Chondrocyte (in vitro differentiated cells): ENCODE measurements around the gene NATD1. TPM values are rescaled to one million over a fixed set of nuclear protein-coding genes. Genes with fewer than 3 reads are reported as not detected.

Source experiments
- DNase-seq: peaks from one replicate; pipeline ENCODE4 v3.0.0; 2021; ENCODE audit warnings: mixed read lengths, low spot score
- H3K27ac Mint-ChIP-seq: one replicate; pipeline ENCODE4 v1.8.0; 2021; ENCODE audit warnings: mild to moderate bottlenecking, moderate library complexity, mixed read lengths; ENCODE audit not compliant: unreplicated experiment
- H3K27me3 Mint-ChIP-seq: 2 replicates; pipeline ENCODE4 v1.8.0; 2021; ENCODE audit warnings: low read depth, mixed read lengths
- H3K36me3 Mint-ChIP-seq: 2 replicates; pipeline ENCODE4 v1.8.0; 2021; ENCODE audit warnings: low read depth, mixed read lengths
- H3K4me1 Mint-ChIP-seq: 2 replicates; pipeline ENCODE4 v1.8.0; 2021; ENCODE audit warnings: low read depth, mild to moderate bottlenecking, mixed read lengths
- H3K4me3 Mint-ChIP-seq: one replicate; pipeline ENCODE4 v1.8.0; 2021; ENCODE audit warnings: mild to moderate bottlenecking, moderate library complexity, mixed read lengths; ENCODE audit not compliant: unreplicated experiment
- H3K9me3 Mint-ChIP-seq: 2 replicates; pipeline ENCODE4 v1.8.0; 2021; ENCODE audit warnings: low read depth, mixed read lengths
- total RNA-seq: library from RNA; stranded (reverse); gene quantifications from 3 replicates; pipeline ENCODE4 v1.2.1, GENCODE V29; 2021
- TF ChIP-seq, protein P1 (sequence below): fragments of 200-600 bp; sonication (generic); IDR thresholded peaks from 2 replicates; pipeline ENCODE4 v1.5.0; 2021; ENCODE audit warnings: antibody characterized with exemption, mild to moderate bottlenecking, moderate library complexity

The NATD1 gene
- total RNA-seq, 1 donor from 2014 or later: 17.2 TPM

DNA sequence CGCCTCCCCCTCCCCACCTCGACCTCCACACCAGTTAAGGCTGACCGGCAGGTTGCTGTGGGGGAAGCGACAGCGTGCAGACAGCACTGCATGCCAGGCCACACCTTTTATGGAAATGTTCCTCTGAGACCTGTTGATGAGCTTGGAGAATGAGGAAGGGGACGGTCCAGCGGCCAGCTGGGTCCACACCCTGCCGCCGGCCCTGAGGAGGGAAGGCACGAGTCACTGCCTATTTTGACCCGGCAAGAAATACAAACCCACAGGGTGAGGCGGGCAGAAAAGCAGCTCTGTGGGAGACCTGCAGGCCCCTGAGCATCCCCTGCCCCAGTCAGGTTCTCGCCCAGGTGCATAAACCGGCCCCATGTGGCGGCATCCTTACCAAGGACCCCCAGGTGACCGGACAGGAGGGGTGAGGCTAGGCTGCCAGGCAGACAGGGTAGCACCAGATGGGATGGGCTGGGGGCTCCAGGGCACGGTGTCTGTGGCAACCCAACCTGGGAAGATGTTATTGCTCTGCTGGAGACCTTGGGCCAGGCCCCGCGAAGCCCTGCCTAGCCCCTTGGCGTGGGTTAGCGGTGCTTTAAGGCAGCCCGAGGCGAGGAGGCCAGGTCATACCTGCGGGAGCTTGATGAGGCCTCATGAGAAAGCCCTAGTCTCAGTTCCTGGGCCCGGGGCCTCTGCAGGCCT, 12.7 kb downstream of the NATD1 start:
- TF ChIP-seq, protein P1, sequence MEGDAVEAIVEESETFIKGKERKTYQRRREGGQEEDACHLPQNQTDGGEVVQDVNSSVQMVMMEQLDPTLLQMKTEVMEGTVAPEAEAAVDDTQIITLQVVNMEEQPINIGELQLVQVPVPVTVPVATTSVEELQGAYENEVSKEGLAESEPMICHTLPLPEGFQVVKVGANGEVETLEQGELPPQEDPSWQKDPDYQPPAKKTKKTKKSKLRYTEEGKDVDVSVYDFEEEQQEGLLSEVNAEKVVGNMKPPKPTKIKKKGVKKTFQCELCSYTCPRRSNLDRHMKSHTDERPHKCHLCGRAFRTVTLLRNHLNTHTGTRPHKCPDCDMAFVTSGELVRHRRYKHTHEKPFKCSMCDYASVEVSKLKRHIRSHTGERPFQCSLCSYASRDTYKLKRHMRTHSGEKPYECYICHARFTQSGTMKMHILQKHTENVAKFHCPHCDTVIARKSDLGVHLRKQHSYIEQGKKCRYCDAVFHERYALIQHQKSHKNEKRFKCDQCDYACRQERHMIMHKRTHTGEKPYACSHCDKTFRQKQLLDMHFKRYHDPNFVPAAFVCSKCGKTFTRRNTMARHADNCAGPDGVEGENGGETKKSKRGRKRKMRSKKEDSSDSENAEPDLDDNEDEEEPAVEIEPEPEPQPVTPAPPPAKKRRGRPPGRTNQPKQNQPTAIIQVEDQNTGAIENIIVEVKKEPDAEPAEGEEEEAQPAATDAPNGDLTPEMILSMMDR: no peak
- Mint-ChIP-seq H3K27me3 (no peaks in the 10 kb centered on the region), H3K4me1 (no peaks in the 10 kb centered on the region), H3K27ac (no peak overlapping the region), H3K4me3 (no peak overlapping the region), H3K9me3 (no peaks in the 10 kb centered on the region), H3K36me3 (no peaks in the 10 kb centered on the region)
- DNase-seq: no peak

DNA sequence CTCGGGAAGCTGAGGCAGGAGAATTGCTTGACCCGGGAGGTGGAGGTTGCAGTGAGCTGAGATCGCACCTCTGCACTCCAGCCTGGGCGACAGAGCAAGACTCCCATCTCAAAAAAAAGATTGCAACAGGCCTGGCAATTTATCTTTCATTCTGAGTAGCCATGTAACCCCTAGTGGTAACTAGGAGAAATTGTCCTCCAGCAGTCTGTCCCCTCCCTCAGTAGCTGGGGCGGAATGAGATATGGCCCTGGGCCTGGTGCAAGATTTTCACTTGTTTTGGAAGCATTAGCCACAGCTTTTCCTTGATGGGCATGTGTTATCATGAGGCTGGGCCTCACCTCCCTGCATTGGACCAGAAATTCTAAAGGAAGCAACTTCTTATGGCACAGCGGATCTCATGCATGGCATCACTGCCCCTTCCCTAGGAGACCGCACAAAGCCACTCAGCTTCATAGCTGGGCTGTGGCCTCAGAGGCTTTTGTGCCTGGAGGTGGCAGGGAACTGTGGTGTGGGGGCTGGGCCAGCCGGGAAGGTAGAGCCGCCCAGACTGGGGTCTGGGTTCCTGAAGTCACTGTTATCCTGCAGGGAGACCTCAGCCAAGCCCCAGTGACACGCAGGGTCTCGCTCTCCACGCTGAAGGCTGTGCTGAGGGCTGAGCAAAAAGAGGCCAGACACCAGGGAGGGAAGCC, 13.4 kb downstream of the NATD1 start:
- Mint-ChIP-seq H3K27ac (no peak overlapping the region), H3K36me3 (no peaks in the 10 kb centered on the region), H3K4me1 (no peaks in the 10 kb centered on the region), H3K9me3 (no peaks in the 10 kb centered on the region), H3K27me3 (no peaks in the 10 kb centered on the region), H3K4me3 (no peak overlapping the region)
- no peak for DNase-seq
- TF ChIP-seq, protein P1: peak; percentile 74

DNA sequence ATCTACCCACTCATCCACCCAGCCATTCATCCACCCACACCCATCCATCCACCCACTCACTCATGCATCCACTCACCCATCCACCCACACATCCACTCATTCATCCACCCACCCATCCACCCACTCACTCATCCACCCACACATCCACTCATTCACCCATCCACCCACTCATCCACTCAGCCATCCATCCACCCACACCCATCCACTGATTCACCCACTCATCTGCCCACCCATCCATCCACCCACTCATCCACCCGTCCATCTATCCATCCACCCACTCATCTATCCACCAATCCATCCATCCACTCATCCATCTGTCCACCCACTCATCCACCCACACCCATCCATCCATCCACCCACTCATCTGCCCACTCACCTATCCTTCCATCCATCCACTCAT, 17.3 kb downstream of the NATD1 start:
- TF ChIP-seq, protein P1: no peak
- H3K9me3 Mint-ChIP-seq: peaks cover 11% of the 10 kb centered on the region
- H3K27me3 Mint-ChIP-seq: no peaks in the 10 kb centered on the region
- H3K4me3 Mint-ChIP-seq: no peak overlapping the region
- no peaks in the 10 kb centered on the region for H3K4me1 Mint-ChIP-seq
- H3K36me3 Mint-ChIP-seq: peaks cover 1% of the 10 kb centered on the region
- H3K27ac Mint-ChIP-seq: no peak overlapping the region
- DNase-seq: no peak

DNA sequence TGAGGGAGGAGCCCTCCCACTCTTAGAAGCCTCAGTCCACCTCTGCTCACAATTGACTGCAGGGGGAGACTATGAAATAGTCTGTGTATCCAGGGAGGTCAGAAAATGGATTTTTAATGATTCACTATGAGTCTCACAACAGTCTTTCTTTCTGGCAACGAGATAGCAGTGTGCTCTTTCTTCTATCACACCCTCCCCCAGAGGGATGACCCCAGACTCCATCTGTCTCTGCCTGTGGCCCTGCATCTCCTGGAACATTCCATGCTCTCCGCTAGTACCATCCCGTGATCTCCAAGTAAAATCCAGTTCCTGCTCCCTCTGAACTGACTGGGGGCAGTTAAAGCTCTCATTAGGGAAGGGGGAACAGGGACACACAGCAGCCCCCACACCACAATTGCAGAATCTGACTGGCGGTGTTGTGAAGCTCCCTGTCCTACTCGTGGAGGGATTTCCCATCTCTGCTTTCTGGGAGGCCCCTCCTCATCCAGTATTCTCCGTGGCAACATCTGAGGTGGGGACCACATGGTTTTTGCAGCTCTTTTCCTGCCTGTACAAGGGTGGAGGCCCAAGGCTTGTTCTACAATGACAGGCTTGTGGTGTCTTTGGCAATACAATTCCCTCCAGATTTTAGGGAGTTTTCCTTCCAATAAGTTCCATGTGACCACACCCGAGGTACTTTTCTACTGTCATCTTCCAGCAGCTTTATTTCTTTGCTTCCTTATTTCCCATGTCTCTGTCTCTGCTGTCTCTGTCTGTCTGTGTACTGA, 19.4 kb downstream of the NATD1 start:
- H3K27me3 Mint-ChIP-seq: no peaks in the 10 kb centered on the region
- H3K36me3 Mint-ChIP-seq: peaks cover 1% of the 10 kb centered on the region
- H3K9me3 Mint-ChIP-seq: peaks cover 11% of the 10 kb centered on the region
- H3K4me1 Mint-ChIP-seq: no peaks in the 10 kb centered on the region
- TF ChIP-seq, protein P1: no peak
- H3K4me3 Mint-ChIP-seq: no peak overlapping the region
- no peak overlapping the region for H3K27ac Mint-ChIP-seq
- no peak for DNase-seq

DNA sequence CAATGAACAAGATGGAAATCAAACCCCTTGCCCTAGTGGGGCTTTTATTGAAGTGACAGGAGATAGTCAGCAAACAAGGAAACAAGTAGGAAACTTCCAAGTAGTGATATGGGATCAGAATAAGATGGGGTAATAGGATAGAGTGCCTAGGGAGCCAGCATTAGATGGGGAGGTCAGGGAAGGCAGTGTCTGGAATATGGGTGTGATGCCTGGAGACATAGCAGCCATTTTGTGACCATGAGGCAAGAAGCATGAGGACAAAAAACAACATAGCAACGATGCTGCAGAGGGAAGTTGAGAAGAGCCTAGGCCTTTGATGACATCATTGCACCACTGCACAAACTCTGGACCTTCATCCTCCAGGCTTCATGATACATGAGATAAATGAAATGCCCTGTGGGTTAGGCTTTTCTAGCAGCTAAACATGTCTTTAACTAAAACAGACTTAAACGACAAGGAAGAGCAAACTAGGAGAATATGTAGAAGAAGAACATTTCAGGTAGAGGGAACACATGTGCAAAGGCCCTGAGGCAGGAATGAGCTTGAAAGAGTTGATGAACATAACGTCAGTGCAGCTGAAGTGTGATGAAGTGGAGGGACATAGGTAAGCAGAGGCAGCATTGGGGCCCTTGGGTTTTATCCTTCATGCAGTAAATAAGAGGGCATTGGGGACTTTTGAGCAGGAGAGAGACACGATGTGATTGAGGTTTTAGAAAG, 21.0 kb downstream of the NATD1 start:
- Mint-ChIP-seq H3K36me3 (peaks cover 1% of the 10 kb centered on the region), H3K27ac (no peak overlapping the region), H3K4me3 (no peak overlapping the region), H3K27me3 (no peaks in the 10 kb centered on the region), H3K9me3 (peaks cover 11% of the 10 kb centered on the region), H3K4me1 (no peaks in the 10 kb centered on the region)
- DNase-seq: no peak
- TF ChIP-seq, protein P1: no peak
